H1 (cell line): Measurements from ENCODE around the gene IGF1. TPM values are rescaled to one million over a fixed set of nuclear protein-coding genes. Genes with fewer than 3 reads are reported as not detected.

Source experiments
- CTCF ChIA-PET: fragments of 300-600 bp; sonication (Branson Sonifier 250); formaldehyde crosslinking; loops from one replicate; lab custom pipeline; 2021; ENCODE audit not compliant: partially characterized antibody; lab: Charles Lee
- POLR2A ChIA-PET: fragments of 300-600 bp; sonication (Branson Sonifier 250); formaldehyde crosslinking; loops from one replicate; lab custom pipeline; 2021; ENCODE audit warnings: inconsistent platforms; ENCODE audit not compliant: partially characterized antibody; lab: Charles Lee
- DNase-seq, 2 experiments: peaks; one replicate each; pipeline versions ENCODE4 v3.0.0 to v3.0.0-alpha.2; 2010 to 2022; ENCODE audit warnings: low spot score in 2 of 2, low read depth in 1 of 2, mixed read lengths in 1 of 2
- FAIRE-seq: peaks from 2 replicates; lab custom pipeline; 2011; peaks lifted over from hg19 to GRCh38; lab: Jason Lieb, UNC
- H2AFZ ChIP-seq: 2 replicates; pipeline ENCODE4 v1.8.1; 2012; ENCODE audit warnings: low read length, inconsistent platforms
- H2AK5ac ChIP-seq: 2 replicates; pipeline ENCODE4 v1.6.1; 2013; ENCODE audit warnings: low read depth, low read length
- H2BK120ac ChIP-seq: replicated peaks from 2 replicates; pipeline ENCODE3; 2013; ENCODE audit warnings: low read depth, low read length, inconsistent platforms
- H2BK12ac ChIP-seq: 2 replicates; pipeline ENCODE4 v1.6.1; 2013; ENCODE audit warnings: low read depth, low read length
- H2BK15ac ChIP-seq: 2 replicates; pipeline ENCODE4 v1.6.1; 2013; ENCODE audit warnings: low read length
- H2BK20ac ChIP-seq: 2 replicates; pipeline ENCODE4 v1.6.1; 2013; ENCODE audit warnings: low read length
- H2BK5ac ChIP-seq: 2 replicates; pipeline ENCODE4 v1.6.1; 2013; ENCODE audit warnings: low read depth, low read length
- H3K14ac ChIP-seq: 2 replicates; pipeline ENCODE4 v1.6.1; 2013; ENCODE audit warnings: inconsistent platforms; ENCODE audit not compliant: insufficient read length
- H3K18ac ChIP-seq: 2 replicates; pipeline ENCODE4 v1.6.1; 2013; ENCODE audit warnings: low read length; ENCODE audit errors: extremely low read depth
- H3K23ac ChIP-seq: 2 replicates; pipeline ENCODE4 v1.6.1; 2013; ENCODE audit warnings: inconsistent platforms; ENCODE audit not compliant: insufficient read length
- H3K23me2 ChIP-seq: 2 replicates; pipeline ENCODE4 v1.6.1; 2013; ENCODE audit warnings: low read depth, low read length
- H3K27ac ChIP-seq: 2 replicates; pipeline ENCODE4 v1.6.1; 2011; ENCODE audit warnings: low read depth, low read length, inconsistent platforms
- H3K27me3 ChIP-seq, 4 experiments: replicated peaks in 1 of 4; 1 replicate in 1 of 4; 2 replicates in 3 of 4; pipeline versions ENCODE4 v1.6.1 to v1.8.1; 2011 to 2013; ENCODE audit warnings: low read length in 3 of 4, mild to moderate bottlenecking in 3 of 4, inconsistent platforms in 2 of 4, mixed read lengths in 2 of 4, moderate library complexity in 1 of 4; ENCODE audit not compliant: control insufficient read depth in 3 of 4, insufficient read depth in 3 of 4; ENCODE audit errors: extremely low read depth in 1 of 4
- H3K36me3 ChIP-seq, 4 experiments: 2 replicates each; pipeline versions ENCODE4 v1.6.1 to v1.8.1; 2011 to 2013; ENCODE audit warnings: mild to moderate bottlenecking in 4 of 4, low read length in 3 of 4, moderate library complexity in 2 of 4, control low read depth in 1 of 4, inconsistent platforms in 1 of 4; ENCODE audit not compliant: insufficient read depth in 4 of 4, control insufficient read depth in 2 of 4
- H3K4ac ChIP-seq: replicated peaks from 2 replicates; pipeline ENCODE3; 2013; ENCODE audit warnings: low read length, low read depth, mixed read lengths, inconsistent platforms; ENCODE audit not compliant: insufficient read length
- H3K4me1 ChIP-seq, 4 experiments: replicated peaks in 1 of 4; 1 replicate in 1 of 4; 2 replicates in 3 of 4; pipeline versions ENCODE4 v1.6.1 to v1.8.1; 2011 to 2013; ENCODE audit warnings: low read length in 3 of 4, inconsistent platforms in 2 of 4, mixed read lengths in 1 of 4; ENCODE audit not compliant: insufficient read depth in 4 of 4, control insufficient read depth in 3 of 4
- H3K4me2 ChIP-seq, 2 experiments: 2 replicates each; pipeline versions ENCODE4 v1.6.1 to v1.8.1; 2011 to 2013; ENCODE audit warnings: low read depth in 2 of 2, low read length in 2 of 2, control low read depth in 1 of 2, inconsistent platforms in 1 of 2, mild to moderate bottlenecking in 1 of 2; ENCODE audit not compliant: insufficient read depth in 1 of 2
- H3K4me3 ChIP-seq, 4 experiments: fragments of 200-600, 300-600 bp in 1 of 4; sonication (generic), shearing (Covaris generic), sonication (Bioruptor Twin) in 1 of 4; 2 replicates each; pipeline versions ENCODE4 v1.5.1 to v1.8.1; 2011 to 2016; ENCODE audit warnings: low read length in 4 of 4, low read depth in 3 of 4, control low read depth in 2 of 4, inconsistent platforms in 2 of 4, mild to moderate bottlenecking in 2 of 4, mixed read lengths in 1 of 4, moderate library complexity in 1 of 4; ENCODE audit not compliant: insufficient read depth in 2 of 4; ENCODE audit errors: extremely low read depth in 1 of 4
- H3K56ac ChIP-seq: replicated peaks from 2 replicates; pipeline ENCODE3; 2013; ENCODE audit warnings: low read depth, mild to moderate bottlenecking, mixed read lengths, low read length, inconsistent platforms; ENCODE audit not compliant: insufficient read length
- H3K79me1 ChIP-seq: 2 replicates; pipeline ENCODE4 v1.6.1; 2013; ENCODE audit warnings: low read depth, low read length, control low read depth
- H3K79me2 ChIP-seq, 2 experiments: 2 replicates each; pipeline versions ENCODE4 v1.6.1 to v1.8.1; 2012 to 2013; ENCODE audit warnings: low read length in 2 of 2, mild to moderate bottlenecking in 2 of 2, inconsistent platforms in 1 of 2; ENCODE audit not compliant: insufficient read depth in 2 of 2, control insufficient read depth in 1 of 2
- H3K9ac ChIP-seq, 4 experiments: replicated peaks in 1 of 4; 1 replicate in 1 of 4; 2 replicates in 3 of 4; pipeline versions ENCODE4 v1.6.1 to v1.8.1; 2011 to 2013; ENCODE audit warnings: low read depth in 3 of 4, low read length in 3 of 4, control low read depth in 2 of 4, mild to moderate bottlenecking in 2 of 4, moderate library complexity in 2 of 4, inconsistent platforms in 1 of 4; ENCODE audit errors: extremely low read depth in 1 of 4
- H3K9me3 ChIP-seq, 2 experiments: 2 replicates each; pipeline versions ENCODE4 v1.6.1 to v1.8.1; 2012 to 2013; ENCODE audit warnings: mild to moderate bottlenecking in 2 of 2, moderate library complexity in 2 of 2, control low read depth in 1 of 2, inconsistent platforms in 1 of 2, low read depth in 1 of 2, low read length in 1 of 2, mixed read lengths in 1 of 2; ENCODE audit not compliant: insufficient read depth in 2 of 2
- H4K20me1 ChIP-seq, 2 experiments: replicated peaks in 1 of 2; 2 replicates each; pipeline versions ENCODE3 to v1.8.1; 2011 to 2013; ENCODE audit warnings: inconsistent platforms in 2 of 2, low read length in 2 of 2, mild to moderate bottlenecking in 1 of 2; ENCODE audit not compliant: insufficient read depth in 2 of 2, control insufficient read depth in 1 of 2
- H4K5ac ChIP-seq: 2 replicates; pipeline ENCODE4 v1.6.1; 2013; ENCODE audit warnings: low read length, low read depth, mixed read lengths, inconsistent platforms; ENCODE audit not compliant: insufficient read length
- H4K8ac ChIP-seq: 2 replicates; pipeline ENCODE4 v1.8.0; 2013; ENCODE audit warnings: mild to moderate bottlenecking, moderate library complexity, low read length, inconsistent platforms; ENCODE audit not compliant: insufficient read depth; ENCODE audit errors: extremely low read depth
- H4K91ac ChIP-seq: replicated peaks from 2 replicates; pipeline ENCODE3; 2013; ENCODE audit warnings: low read length, mixed read lengths, inconsistent platforms; ENCODE audit not compliant: insufficient read length
- BACH1 ChIP-seq: IDR thresholded peaks from 2 replicates; pipeline ENCODE4 v1.6.1; 2012; ENCODE audit warnings: low read length, improper control_type of control experiment
- WGBS, 2 experiments: shearing (Covaris generic) in 1 of 2; methylation state at CpG; one replicate each; pipeline versions ENCODE4 v1.1.6 to v1.1.7; 2013 to 2015; ENCODE audit warnings: low lambda C conversion rate in 2 of 2, mixed read lengths in 2 of 2, inconsistent platforms in 1 of 2, low coverage in 1 of 2, missing lambda C conversion rate in 1 of 2; ENCODE audit not compliant: insufficient replicate concordance in 2 of 2, insufficient coverage in 1 of 2, insufficient read length in 1 of 2; ENCODE audit errors: extremely low coverage in 1 of 2, missing lambda C conversion rate in 1 of 2; 5-methylcytosine and 5-hydroxymethylcytosine counted together
- polyA plus RNA-seq, 7 experiments: library from polyadenylated mRNA; depleted of rRNA in 3 of 7; stranded (reverse) in 5 of 7; unstranded in 2 of 7; fragments of >200 nt in 5 of 7; fragments of 200-250 nt in 2 of 7; gene quantifications; 1 replicate in 5 of 7; 2 replicates in 1 of 7; 4 replicates in 1 of 7; pipeline versions ENCODE4 v1.2.1 to v1.2.3, GENCODE V29; 2011 to 2013; ENCODE audit warnings: missing spikeins in 2 of 7, mixed read lengths in 2 of 7
- total RNA-seq: library from RNA; stranded (reverse); fragmentation: NEBNext Ultra II Directional; extraction: Animal tissue kit (Norgen Biotek cat#: 25700); gene quantifications from 2 replicates; pipeline ENCODE4 v1.2.1, GENCODE V29; 2021

The IGF1 gene
- total and polyA plus RNA-seq, 2 of the 8 experiments (the other 6 are each of a cell fraction or from before 2014, with no cell fraction given), result not detected

GRCh38 chr12:102444707-102445106 is 35.7 kb downstream of the IGF1 start:
- Histone ChIP-seq H2BK5ac (no peak overlapping the region), H3K79me2 (no peaks in the 10 kb centered on the region), H2BK12ac (no peak overlapping the region), H2BK15ac (no peak overlapping the region), H3K23ac (no peak overlapping the region), H4K5ac (no peak overlapping the region), H3K36me3 (no peaks in the 10 kb centered on the region), H3K27me3 (no peaks in the 10 kb centered on the region), H3K4ac (no peak overlapping the region), H2AFZ (no peak overlapping the region), H3K23me2 (no peaks in the 10 kb centered on the region), H3K14ac (no peak overlapping the region), H3K4me1 (no peaks in the 10 kb centered on the region), H3K4me2 (no peak overlapping the region)
- CTCF ChIA-PET, result no interaction called here
- DNase-seq (no peak), FAIRE-seq (no peak)
- no peak for TF ChIP-seq BACH1
- TF ChIP-seq, all 59 proteins: peak for 0
- H2BK120ac ChIP-seq, result no peak overlapping the region
- no peak overlapping the region for H2AK5ac ChIP-seq
- no peak overlapping the region for H3K9ac ChIP-seq
- H3K79me1 ChIP-seq, result no peaks in the 10 kb centered on the region
- H3K18ac ChIP-seq, result no peak overlapping the region
- H4K8ac ChIP-seq, result no peak overlapping the region
- 78% methylated on average over 7 of the region's 7 CpGs; no CpG with 5 or more reads in 1 of the 2 experiments for WGBS, 2 experiments
- H3K27ac ChIP-seq, result no peak overlapping the region
- no peaks in the 10 kb centered on the region for H4K20me1 ChIP-seq
- H2BK20ac ChIP-seq, result no peak overlapping the region
- H3K9me3 ChIP-seq, result no peaks in the 10 kb centered on the region
- H3K4me3 ChIP-seq, result no peak overlapping the region
- H3K56ac ChIP-seq, result no peak overlapping the region
- POLR2A ChIA-PET, result no interaction called here
- no peak overlapping the region for H4K91ac ChIP-seq
